ENCODE data around the gene RNASE13. TPM values are rescaled to one million over a fixed set of nuclear protein-coding genes. Genes with fewer than 3 reads are reported as not detected.
"Not testable (repeated sequence)": the region's sequence is repeated elsewhere in the genome, so short reads cannot be mapped to it uniquely, and the experiment has no call there.

The RNASE13 gene
- polyA plus RNA-seq, 3 donors from 2014 or later: not detected

GRCh38 chr14:21017528-21018245 is 16.9 kb downstream of the RNASE13 start:
- Mint-ChIP-seq H3K36me3 (peaks cover 7 to 14% (median 8%) of the 10 kb centered on the region in 3 donors), H3K9me3 (no peaks in the 10 kb centered on the region), H3K27ac (no peak overlapping the region), H3K4me1 (peaks cover 0 to 2% of the 10 kb centered on the region in 2 donors), H3K27me3 (ENCODE audit: low read depth in 3 of 3) (peaks cover 4 to 9% (median 5%) of the 10 kb centered on the region in 3 donors), H3K4me3 (no peak overlapping the region)
- DNase-seq: no peak

DNA sequence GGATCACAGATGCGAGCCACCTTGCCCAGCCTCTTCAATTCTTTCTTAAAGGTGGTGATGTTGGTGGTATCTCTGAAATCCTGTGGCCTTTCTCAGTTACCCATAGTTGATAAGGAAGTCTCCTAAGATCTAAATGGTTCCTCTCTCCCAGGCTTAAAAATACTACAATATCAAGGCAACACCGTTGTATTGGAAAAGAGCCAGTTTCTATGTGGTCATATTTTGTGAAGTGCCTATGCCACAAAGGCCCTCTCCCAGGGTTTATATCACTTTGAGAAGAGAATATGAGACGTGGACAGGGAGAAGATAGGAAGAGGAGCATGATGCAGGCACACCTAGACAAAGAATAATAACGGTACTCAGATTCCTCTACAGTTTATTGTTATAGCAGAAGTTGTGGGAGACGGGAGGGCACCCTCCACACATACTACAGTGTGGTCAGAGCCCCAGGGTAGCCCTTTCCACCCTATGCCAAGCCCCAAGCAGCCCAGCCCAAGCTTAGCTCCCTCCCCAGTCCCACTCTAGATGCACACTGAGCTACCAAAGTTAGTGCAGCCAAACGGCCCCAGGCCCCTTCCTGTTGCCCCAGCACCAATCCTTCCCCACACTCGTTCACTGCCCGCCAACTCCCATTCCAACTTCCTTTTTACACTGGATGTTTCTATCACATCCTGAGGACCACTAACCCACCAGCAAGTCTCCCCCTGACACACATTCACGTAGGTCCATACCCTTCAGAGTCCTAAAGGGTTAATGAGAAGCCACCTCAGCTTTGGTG is 18.0 kb downstream of the RNASE13 start:
- Mint-ChIP-seq H3K27me3 (ENCODE audit: low read depth in 3 of 3) (peaks cover 1 to 8% (median 3%) of the 10 kb centered on the region in 3 donors), H3K4me3 (no peak overlapping the region), H3K27ac (no peak overlapping the region), H3K4me1 (no peaks in the 10 kb centered on the region), H3K9me3 (no peaks in the 10 kb centered on the region), H3K36me3 (peaks cover 7 to 9% (median 7%) of the 10 kb centered on the region in 3 donors)
- no peak for DNase-seq

DNA sequence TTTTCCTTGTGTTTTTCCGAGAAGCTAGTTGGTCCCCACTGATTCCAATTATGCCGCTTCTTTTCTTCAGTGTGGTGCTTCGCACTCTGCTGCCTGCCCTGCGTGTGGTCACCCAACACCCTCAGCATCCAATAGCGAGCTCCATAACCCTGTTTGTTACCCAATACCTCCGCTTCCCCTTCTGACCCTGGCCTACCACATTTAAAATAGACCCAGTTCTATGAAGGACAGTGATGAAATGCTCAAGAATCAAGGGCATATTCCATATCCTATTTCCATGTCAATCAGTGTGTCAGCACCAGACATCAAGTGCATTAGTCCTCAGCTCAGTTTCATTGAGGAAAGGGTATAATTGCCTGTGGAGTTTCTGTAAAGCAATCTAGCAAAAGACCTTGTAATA is 19.3 kb downstream of the RNASE13 start:
- Mint-ChIP-seq H3K4me3 (no peak overlapping the region), H3K36me3 (peaks cover 4 to 7% (median 5%) of the 10 kb centered on the region in 3 donors), H3K27me3 (ENCODE audit: low read depth in 3 of 3) (peaks cover 1 to 8% (median 3%) of the 10 kb centered on the region in 3 donors), H3K27ac (no peak overlapping the region), H3K9me3 (no peaks in the 10 kb centered on the region), H3K4me1 (no peaks in the 10 kb centered on the region)
- no peak for DNase-seq

DNA sequence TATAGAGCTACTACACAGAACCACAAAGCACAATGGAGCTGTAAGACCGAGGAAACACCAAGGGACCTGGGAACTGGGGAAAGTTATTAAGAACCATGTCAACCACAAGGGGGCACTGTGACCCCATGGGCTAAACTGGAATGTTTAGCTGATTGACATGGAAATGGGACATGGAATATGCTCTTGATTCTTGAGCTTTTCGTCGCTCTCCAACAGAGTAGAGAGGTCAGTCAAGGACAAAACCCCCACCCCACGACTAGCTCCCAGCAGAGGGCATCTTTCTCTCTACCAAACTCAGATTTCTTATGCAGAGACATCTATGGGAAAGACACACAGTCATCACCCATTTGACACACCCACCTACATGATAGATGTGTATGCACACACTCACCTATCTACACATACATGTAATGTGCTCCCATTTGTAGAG is 19.8 kb downstream of the RNASE13 start:
- Mint-ChIP-seq H3K9me3 (no peaks in the 10 kb centered on the region), H3K27ac (no peak overlapping the region), H3K27me3 (ENCODE audit: low read depth in 3 of 3) (peaks cover 1 to 8% (median 3%) of the 10 kb centered on the region in 3 donors), H3K4me1 (no peaks in the 10 kb centered on the region), H3K4me3 (no peak overlapping the region), H3K36me3 (peaks cover 4 to 7% (median 5%) of the 10 kb centered on the region in 3 donors)
- peak; percentile 65 to 73 (median 71) for DNase-seq

DNA sequence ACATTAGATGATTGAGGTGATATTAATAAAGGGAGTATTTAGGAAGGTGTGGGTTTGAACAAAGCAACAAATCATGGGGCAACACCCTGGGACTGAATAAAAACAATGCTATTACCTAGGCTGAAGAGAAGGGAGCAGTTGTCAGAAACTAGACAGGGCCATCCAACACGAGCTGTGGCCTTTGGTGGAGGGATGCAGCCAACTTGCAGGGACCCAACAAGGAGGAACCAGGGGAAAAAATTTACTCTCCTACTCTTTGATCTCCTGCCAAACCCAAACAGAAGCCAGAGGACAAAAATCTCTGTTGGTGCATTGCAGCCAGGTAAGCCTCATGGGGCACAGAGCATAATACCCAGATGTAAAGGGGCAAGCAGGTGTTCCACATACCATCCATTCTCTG is 23.5 kb downstream of the RNASE13 start:
- DNase-seq: no peak
- Mint-ChIP-seq H3K27me3 (ENCODE audit: low read depth in 3 of 3) (peaks cover 0 to 4% (median 1%) of the 10 kb centered on the region in 3 donors), H3K36me3 (no peaks in the 10 kb centered on the region), H3K4me1 (no peaks in the 10 kb centered on the region), H3K27ac (no peak overlapping the region), H3K9me3 (no peaks in the 10 kb centered on the region), H3K4me3 (no peak overlapping the region)

- H3K9me3 Mint-ChIP-seq; H3K36me3 Mint-ChIP-seq; H3K27me3 Mint-ChIP-seq (ENCODE audit: low read depth in 3 of 3); H3K27ac Mint-ChIP-seq; H3K4me1 Mint-ChIP-seq; H3K4me3 Mint-ChIP-seq; DNase-seq: not testable (repeated sequence)
Measured at GRCh38 chr14:21009721-21010120, 24.9 kb downstream of the RNASE13 start.

GRCh38 chr14:21003788-21004346 is 30.7 kb downstream of the RNASE13 start:
- no peak overlapping the region for H3K27ac Mint-ChIP-seq
- no peaks in the 10 kb centered on the region for H3K9me3 Mint-ChIP-seq
- no peak overlapping the region for H3K4me3 Mint-ChIP-seq
- H3K4me1 Mint-ChIP-seq: no peaks in the 10 kb centered on the region
- no peak for DNase-seq
- H3K27me3 Mint-ChIP-seq (ENCODE audit: low read depth in 3 of 3): peaks cover 0 to 4% (median 0%) of the 10 kb centered on the region in 3 donors
- H3K36me3 Mint-ChIP-seq: peaks cover 0 to 4% (median 0%) of the 10 kb centered on the region in 3 donors

GRCh38 chr14:21001218-21001617 is 33.4 kb downstream of the RNASE13 start:
- no peaks in the 10 kb centered on the region for H3K4me1 Mint-ChIP-seq
- peaks cover 0 to 23% (median 15%) of the 10 kb centered on the region in 3 donors for H3K36me3 Mint-ChIP-seq
- H3K4me3 Mint-ChIP-seq: no peak overlapping the region
- H3K9me3 Mint-ChIP-seq: no peaks in the 10 kb centered on the region
- no peak for DNase-seq
- H3K27ac Mint-ChIP-seq: no peak overlapping the region
- peaks cover 0 to 5% (median 0%) of the 10 kb centered on the region in 3 donors for H3K27me3 Mint-ChIP-seq (ENCODE audit: low read depth in 3 of 3)

DNA sequence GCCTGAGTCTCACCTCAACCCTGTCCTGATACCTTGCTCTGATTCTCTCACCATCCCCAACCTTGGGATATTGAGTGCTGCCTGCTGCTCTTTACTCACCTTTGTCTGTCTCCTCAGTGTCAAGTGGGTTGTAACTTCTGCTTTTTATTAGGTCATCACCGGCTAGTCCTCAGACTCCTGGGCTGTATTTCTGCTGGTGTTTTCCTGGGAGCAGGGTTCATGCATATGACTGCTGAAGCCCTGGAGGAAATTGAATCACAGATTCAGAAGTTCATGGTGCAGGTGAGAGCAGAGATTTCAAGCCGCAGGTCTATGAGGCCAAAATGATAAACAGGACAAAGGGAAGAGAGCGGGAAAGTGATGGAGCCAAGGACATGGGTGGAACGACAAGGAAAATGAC is 35.0 kb downstream of the RNASE13 start:
- peaks cover 0 to 3% (median 0%) of the 10 kb centered on the region in 3 donors for H3K27me3 Mint-ChIP-seq (ENCODE audit: low read depth in 3 of 3)
- no peaks in the 10 kb centered on the region for H3K9me3 Mint-ChIP-seq
- H3K4me1 Mint-ChIP-seq: no peaks in the 10 kb centered on the region
- H3K36me3 Mint-ChIP-seq: peaks cover 0 to 39% (median 31%) of the 10 kb centered on the region in 3 donors
- no peak overlapping the region for H3K4me3 Mint-ChIP-seq
- DNase-seq: no peak
- H3K27ac Mint-ChIP-seq: peak overlapping the region in 1 of 6 donors; percentile 15

DNA sequence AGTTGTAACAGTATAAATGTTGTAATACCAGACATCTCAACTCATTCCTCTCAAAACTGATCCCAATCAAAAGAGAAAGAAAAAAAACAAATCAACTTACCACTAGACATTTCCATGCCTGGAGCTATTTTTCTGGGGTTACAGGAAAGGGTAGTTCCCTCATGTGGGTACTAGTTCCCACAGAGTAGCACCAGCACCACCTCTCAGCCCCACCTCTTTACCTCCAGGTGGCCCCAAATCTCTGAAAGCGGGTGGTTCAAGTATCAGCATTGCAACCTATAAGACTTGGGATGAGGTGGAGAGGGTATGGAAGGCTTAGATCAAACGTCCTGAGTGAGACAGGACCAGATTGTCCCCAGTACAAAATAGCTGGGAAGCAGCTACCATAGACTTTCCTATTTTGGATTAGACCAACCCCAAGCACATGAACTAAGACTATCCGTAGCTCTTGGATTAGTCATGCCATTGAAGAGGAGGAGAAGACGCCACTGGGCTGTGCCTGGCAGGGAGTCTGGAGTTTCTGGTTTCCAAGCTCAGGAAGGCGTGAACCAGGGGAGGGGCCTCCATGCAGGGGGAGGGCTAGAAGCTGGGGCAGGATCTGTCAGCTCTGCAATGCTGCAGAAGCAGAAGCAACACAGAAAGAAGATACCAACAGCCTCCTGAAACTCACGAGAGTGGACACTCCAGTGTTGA is 35.8 kb downstream of the RNASE13 start, which contains the start of gene SLC39A2:
TSS of gene SLC39A2 (plus strand) at position 620 of the 693 bp plus-strand sequence. CDS start 154 bp downstream, outside the sequence.
- Mint-ChIP-seq H3K4me1 (peaks cover 0 to 2% of the 10 kb centered on the region in 2 donors), H3K4me3 (no peak within 1 kb of the TSS), H3K27ac (peak within 1 kb of the TSS in 1 of 6 donors; percentile 30), H3K9me3 (no peaks in the 10 kb centered on the region), H3K27me3 (ENCODE audit: low read depth in 3 of 3) (peaks cover 0 to 3% (median 0%) of the 10 kb centered on the region in 3 donors), H3K36me3 (peaks cover 0 to 45% (median 38%) of the 10 kb centered on the region in 3 donors)
- DNase-seq: no peak

GRCh38 chr14:20998139-20998538 is 36.5 kb downstream of the RNASE13 start:
- Mint-ChIP-seq H3K4me1 (peaks cover 0 to 4% of the 10 kb centered on the region in 2 donors), H3K27ac (peak overlapping the region in 1 of 6 donors; percentile 30), H3K36me3 (peaks cover under 1 to 48% (median 41%) of the 10 kb centered on the region in 3 donors), H3K4me3 (no peak overlapping the region), H3K27me3 (ENCODE audit: low read depth in 3 of 3) (peaks cover 0 to 3% (median 0%) of the 10 kb centered on the region in 3 donors), H3K9me3 (no peaks in the 10 kb centered on the region)
- no peak for DNase-seq

GRCh38 chr14:20997564-20997963 is 37.0 kb downstream of the RNASE13 start:
- Mint-ChIP-seq H3K4me1 (peaks cover 0 to 4% of the 10 kb centered on the region in 2 donors), H3K9me3 (no peaks in the 10 kb centered on the region), H3K27me3 (ENCODE audit: low read depth in 3 of 3) (peaks cover 0 to 3% (median 0%) of the 10 kb centered on the region in 3 donors), H3K36me3 (peaks cover 3 to 52% (median 44%) of the 10 kb centered on the region in 3 donors), H3K27ac (no peak overlapping the region), H3K4me3 (no peak overlapping the region)
- DNase-seq: no peak

GRCh38 chr14:20997115-20997514 is 37.5 kb downstream of the RNASE13 start:
- no peak for DNase-seq
- peaks cover 0 to 3% (median 0%) of the 10 kb centered on the region in 3 donors for H3K27me3 Mint-ChIP-seq (ENCODE audit: low read depth in 3 of 3)
- H3K27ac Mint-ChIP-seq: no peak overlapping the region
- no peak overlapping the region for H3K4me3 Mint-ChIP-seq
- peaks cover 0 to 6% of the 10 kb centered on the region in 2 donors for H3K4me1 Mint-ChIP-seq
- H3K9me3 Mint-ChIP-seq: no peaks in the 10 kb centered on the region
- H3K36me3 Mint-ChIP-seq: peaks cover 3 to 53% (median 44%) of the 10 kb centered on the region in 3 donors
